K562 (cell line): Measurements from ENCODE around the gene FBXW10. TPM values are rescaled to one million over a fixed set of nuclear protein-coding genes. Genes with fewer than 3 reads are reported as not detected.

Experiments used
- polyA plus RNA-seq, 8 experiments: library from polyadenylated mRNA; depleted of rRNA in 4 of 8; stranded (reverse) in 5 of 8; unstranded in 3 of 8; fragments of >200 nt; fragmentation: Nextera tagmentation in 2 of 8; fragmentation: Illumina TruSeq in 1 of 8; extraction: Ambion mirVana in 2 of 8; extraction: Trizol in 1 of 8; gene quantifications; 2 replicates each; pipeline versions ENCODE4 v1.2.1 to v1.2.3, GENCODE V29; 2011 to 2014; ENCODE audit warnings: inconsistent platforms in 1 of 8, missing spikeins in 1 of 8
- small RNA-seq: library from RNA; depleted of rRNA; stranded (forward); fragments of <200 nt; gene quantifications from one replicate; pipeline ENCODE3, GENCODE V24; 2014
- total RNA-seq, 7 experiments: library from RNA; depleted of rRNA in 6 of 7; stranded (reverse); fragments of >200 nt in 6 of 7; fragmentation: Illumina TruSeq in 2 of 7; extraction: Trizol in 2 of 7; gene quantifications; 2 replicates each; pipeline versions ENCODE4 v1.2.1 to v1.2.3, GENCODE V29; 2011 to 2021; ENCODE audit warnings: low replicate concordance in 1 of 7

The FBXW10 gene
- total and polyA plus RNA-seq, 9 of the 15 experiments (the other 6 are each of a cell fraction or from before 2014, with no cell fraction given) = not detected

Small RNA genes within 50 kb of the gene (small RNA-seq; reads per million reads assigned to genes)
- gene AC026271.4 = not detected

Other genes starting within 250 kb of the FBXW10 start
- not detected in 2 replicates for gene TBC1D28, start 99.7 kb upstream of the FBXW10 start, total RNA-seq (2014; rRNA removed)
- not detected in 2 replicates for gene TBC1D28, start 99.7 kb upstream of the FBXW10 start, total RNA-seq (2014; rRNA removed; fragmentation: Illumina TruSeq; extraction: Trizol)
- gene TBC1D28, start 99.7 kb upstream of the FBXW10 start, total RNA-seq (2015; rRNA removed; fragmentation: Illumina TruSeq; extraction: Trizol) = not detected in 2 replicates
- not detected in 2 replicates for gene TBC1D28, start 99.7 kb upstream of the FBXW10 start, total RNA-seq (2021)
- gene TBC1D28, start 99.7 kb upstream of the FBXW10 start, polyA plus RNA-seq (2011; rRNA removed) = not detected in 2 replicates
- not detected in 2 replicates for gene TBC1D28, start 99.7 kb upstream of the FBXW10 start, polyA plus RNA-seq (2014; fragmentation: Illumina TruSeq; extraction: Trizol)
- not detected for gene TBC1D28, start 99.7 kb upstream of the FBXW10 start, polyA plus RNA-seq (2014; fragmentation: Nextera tagmentation; extraction: Ambion mirVana)
- gene TBC1D28, start 99.7 kb upstream of the FBXW10 start, polyA plus RNA-seq (2014; rRNA removed) = 0.07 TPM in 1 of 2 replicates, not detected in the other
- 2.7 and 3.8 TPM in 2 replicates for gene FOXO3B, start 61.7 kb upstream of the FBXW10 start, total RNA-seq (2014; rRNA removed)
- 1.1 and 1.3 TPM in 2 replicates for gene FOXO3B, start 61.7 kb upstream of the FBXW10 start, total RNA-seq (2014; rRNA removed; fragmentation: Illumina TruSeq; extraction: Trizol)
- gene FOXO3B, start 61.7 kb upstream of the FBXW10 start, total RNA-seq (2015; rRNA removed; fragmentation: Illumina TruSeq; extraction: Trizol) = 1.6 and 1.8 TPM in 2 replicates
- 3.9 and 5.2 TPM in 2 replicates for gene FOXO3B, start 61.7 kb upstream of the FBXW10 start, total RNA-seq (2021)
- gene FOXO3B, start 61.7 kb upstream of the FBXW10 start, polyA plus RNA-seq (2011; rRNA removed) = 2.4 and 4.0 TPM in 2 replicates
- gene FOXO3B, start 61.7 kb upstream of the FBXW10 start, polyA plus RNA-seq (2014; fragmentation: Illumina TruSeq; extraction: Trizol) = 3.9 and 5.0 TPM in 2 replicates
- under 1 TPM; 0.25 to 0.41 TPM for gene FOXO3B, start 61.7 kb upstream of the FBXW10 start, polyA plus RNA-seq (2014; fragmentation: Nextera tagmentation; extraction: Ambion mirVana)
- 2.4 TPM in 2 replicates for gene FOXO3B, start 61.7 kb upstream of the FBXW10 start, polyA plus RNA-seq (2014; rRNA removed)
- 10.0 and 12.9 TPM in 2 replicates for gene TVP23B, start 37.1 kb downstream of the FBXW10 start, total RNA-seq (2014; rRNA removed)
- gene TVP23B, start 37.1 kb downstream of the FBXW10 start, total RNA-seq (2014; rRNA removed; fragmentation: Illumina TruSeq; extraction: Trizol) = 25.0 and 28.9 TPM in 2 replicates
- 13.0 and 15.8 TPM in 2 replicates for gene TVP23B, start 37.1 kb downstream of the FBXW10 start, total RNA-seq (2015; rRNA removed; fragmentation: Illumina TruSeq; extraction: Trizol)
- gene TVP23B, start 37.1 kb downstream of the FBXW10 start, total RNA-seq (2021) = 10.4 and 14.6 TPM in 2 replicates
- 17.4 and 21.1 TPM in 2 replicates for gene TVP23B, start 37.1 kb downstream of the FBXW10 start, polyA plus RNA-seq (2011; rRNA removed)
- gene TVP23B, start 37.1 kb downstream of the FBXW10 start, polyA plus RNA-seq (2014; fragmentation: Illumina TruSeq; extraction: Trizol) = 11.0 and 12.8 TPM in 2 replicates
- 10 to 100 TPM; 43.0 to 52.8 TPM for gene TVP23B, start 37.1 kb downstream of the FBXW10 start, polyA plus RNA-seq (2014; fragmentation: Nextera tagmentation; extraction: Ambion mirVana)
- gene TVP23B, start 37.1 kb downstream of the FBXW10 start, polyA plus RNA-seq (2014; rRNA removed) = 13.2 and 14.1 TPM in 2 replicates
- gene PRPSAP2, start 114.1 kb downstream of the FBXW10 start, total RNA-seq (2014; rRNA removed) = 40.0 and 47.8 TPM in 2 replicates
- 41.6 and 50.4 TPM in 2 replicates for gene PRPSAP2, start 114.1 kb downstream of the FBXW10 start, total RNA-seq (2014; rRNA removed; fragmentation: Illumina TruSeq; extraction: Trizol)
- gene PRPSAP2, start 114.1 kb downstream of the FBXW10 start, total RNA-seq (2015; rRNA removed; fragmentation: Illumina TruSeq; extraction: Trizol) = 33.1 and 34.1 TPM in 2 replicates
- gene PRPSAP2, start 114.1 kb downstream of the FBXW10 start, total RNA-seq (2021) = 32.8 TPM in 2 replicates
- gene PRPSAP2, start 114.1 kb downstream of the FBXW10 start, polyA plus RNA-seq (2011; rRNA removed) = 43.4 and 56.7 TPM in 2 replicates
- gene PRPSAP2, start 114.1 kb downstream of the FBXW10 start, polyA plus RNA-seq (2014; fragmentation: Illumina TruSeq; extraction: Trizol) = 39.2 and 42.1 TPM in 2 replicates
- gene PRPSAP2, start 114.1 kb downstream of the FBXW10 start, polyA plus RNA-seq (2014; fragmentation: Nextera tagmentation; extraction: Ambion mirVana) = 10 to 100 TPM; 15.5 to 23.1 TPM
- 35.7 and 40.5 TPM in 2 replicates for gene PRPSAP2, start 114.1 kb downstream of the FBXW10 start, polyA plus RNA-seq (2014; rRNA removed)
- 0.09 TPM in 1 of 2 replicates, not detected in the other for gene SLC5A10, start 208.1 kb downstream of the FBXW10 start, total RNA-seq (2014; rRNA removed)
- not detected in 2 replicates for gene SLC5A10, start 208.1 kb downstream of the FBXW10 start, total RNA-seq (2014; rRNA removed; fragmentation: Illumina TruSeq; extraction: Trizol)
- gene SLC5A10, start 208.1 kb downstream of the FBXW10 start, total RNA-seq (2015; rRNA removed; fragmentation: Illumina TruSeq; extraction: Trizol) = 0.04 TPM in 1 of 2 replicates, not detected in the other
- gene SLC5A10, start 208.1 kb downstream of the FBXW10 start, total RNA-seq (2021) = not detected in 2 replicates
- gene SLC5A10, start 208.1 kb downstream of the FBXW10 start, polyA plus RNA-seq (2011; rRNA removed) = 0.01 and 0.03 TPM in 2 replicates
- gene SLC5A10, start 208.1 kb downstream of the FBXW10 start, polyA plus RNA-seq (2014; fragmentation: Illumina TruSeq; extraction: Trizol) = 0.04 TPM in 1 of 2 replicates, not detected in the other
- gene SLC5A10, start 208.1 kb downstream of the FBXW10 start, polyA plus RNA-seq (2014; fragmentation: Nextera tagmentation; extraction: Ambion mirVana) = not detected
- gene SLC5A10, start 208.1 kb downstream of the FBXW10 start, polyA plus RNA-seq (2014; rRNA removed) = 0.03 and 0.05 TPM in 2 replicates